GM23338 (cell line): ENCODE data around the gene RALY. TPM values are rescaled to one million over a fixed set of nuclear protein-coding genes. Genes with fewer than 3 reads are reported as not detected.
A peak's percentile ranks its signal among the peaks of the same experiment; 100 is the strongest.

ENCODE experiments used
- ATAC-seq: fragments of 200-7000 bp; cut with Tn5 transposase; 3 replicates; pipeline ENCODE4 v1.9.1; 2020
- DNase-seq: peaks from one replicate; pipeline ENCODE4 v3.0.0-alpha.2; 2015; ENCODE audit warnings: low spot score
- H2AFZ ChIP-seq: fragments of 200-600 bp; sonication (generic); 2 replicates; pipeline ENCODE4 v1.8.0; 2016; ENCODE audit warnings: antibody characterized with exemption, mild to moderate bottlenecking, moderate library complexity
- H3F3A ChIP-seq: fragments of 200-600 bp; sonication (generic); replicated peaks from 2 replicates; pipeline ENCODE4 v1.8.0; 2017; ENCODE audit warnings: antibody characterized with exemption, mixed run types, low read depth
- H3K27ac ChIP-seq: fragments of 200-600 bp; sonication (generic); 2 replicates; pipeline ENCODE4 v1.6.1; 2016; ENCODE audit warnings: low read depth
- H3K27me3 ChIP-seq: fragments of 200-600 bp; sonication (generic); 2 replicates; pipeline ENCODE4 v1.8.0; 2016; ENCODE audit warnings: mild to moderate bottlenecking, mixed run types, moderate library complexity; ENCODE audit not compliant: insufficient read depth
- H3K36me3 ChIP-seq: fragments of 200-600 bp; sonication (generic); 2 replicates; pipeline ENCODE4 v1.8.0; 2016; ENCODE audit warnings: mild to moderate bottlenecking; ENCODE audit not compliant: insufficient read depth
- H3K4me1 ChIP-seq: fragments of 200-600 bp; sonication (generic); 2 replicates; pipeline ENCODE4 v1.8.0; 2016; ENCODE audit warnings: mild to moderate bottlenecking, moderate library complexity; ENCODE audit not compliant: insufficient read depth
- H3K4me2 ChIP-seq: fragments of 200-600 bp; sonication (generic); 2 replicates; pipeline ENCODE4 v1.7.1; 2017; ENCODE audit warnings: mixed run types
- H3K4me3 ChIP-seq: fragments of 200-600 bp; sonication (generic); 2 replicates; pipeline ENCODE4 v1.6.1; 2016; ENCODE audit warnings: mixed run types
- H3K79me2 ChIP-seq: fragments of 200-600 bp; sonication (generic); replicated peaks from 2 replicates; pipeline ENCODE4 v1.8.0; 2017; ENCODE audit warnings: mild to moderate bottlenecking; ENCODE audit not compliant: insufficient read depth
- H3K9me2 ChIP-seq: fragments of 200-600 bp; sonication (generic); 2 replicates; pipeline ENCODE4 v1.8.0; 2017; ENCODE audit not compliant: insufficient read depth
- H4K20me1 ChIP-seq: fragments of 200-600 bp; sonication (generic); replicated peaks from 2 replicates; pipeline ENCODE4 v1.8.0; 2017; ENCODE audit warnings: mild to moderate bottlenecking; ENCODE audit not compliant: insufficient read depth
- H3K27ac Mint-ChIP-seq: 2 replicates; pipeline ENCODE4 v1.8.0; 2020; ENCODE audit warnings: inconsistent platforms, mild to moderate bottlenecking, moderate library complexity, mixed read lengths
- H3K27me3 Mint-ChIP-seq: 3 replicates; pipeline ENCODE4 v1.8.0; 2022; ENCODE audit warnings: low read depth, mild to moderate bottlenecking, moderate library complexity, mixed read lengths, inconsistent platforms; ENCODE audit not compliant: insufficient read depth, poor library complexity
- H3K36me3 Mint-ChIP-seq: 3 replicates; pipeline ENCODE4 v1.8.0; 2021; ENCODE audit warnings: low read depth, mild to moderate bottlenecking, inconsistent platforms, moderate library complexity, mixed read lengths
- H3K4me1 Mint-ChIP-seq: 3 replicates; pipeline ENCODE4 v1.8.0; 2020; ENCODE audit warnings: mild to moderate bottlenecking, inconsistent platforms, mixed read lengths
- H3K4me3 Mint-ChIP-seq: 3 replicates; pipeline ENCODE4 v1.8.0; 2021; ENCODE audit warnings: moderate library complexity, mild to moderate bottlenecking, inconsistent platforms, mixed read lengths
- H3K9me3 Mint-ChIP-seq: 3 replicates; pipeline ENCODE4 v1.8.0; 2020; ENCODE audit warnings: moderate library complexity, mild to moderate bottlenecking, inconsistent platforms, mixed read lengths
- CREB1 ChIP-seq: fragments of 250-450 bp; sonication (Bioruptor Pico); IDR thresholded peaks from 2 replicates; pipeline ENCODE4 v1.5.0; 2020; ENCODE audit warnings: low read depth, mild to moderate bottlenecking, moderate library complexity
- ETS1 ChIP-seq: IDR thresholded peaks from 2 replicates; pipeline ENCODE4 v1.6.1; 2016; ENCODE audit warnings: antibody characterized with exemption
- EZH2 ChIP-seq: fragments of 200-600 bp; sonication (generic); IDR thresholded peaks from one replicate; pipeline ENCODE4 v1.8.0; 2017; ENCODE audit warnings: antibody characterized with exemption, mild to moderate bottlenecking, low read depth; ENCODE audit not compliant: unreplicated experiment
- EZH2phosphoT487 ChIP-seq: fragments of 200-600 bp; sonication (generic); IDR thresholded peaks from one replicate; pipeline ENCODE4 v1.8.1; 2018; ENCODE audit warnings: antibody characterized with exemption; ENCODE audit not compliant: unreplicated experiment
- JUNB ChIP-seq: IDR thresholded peaks from one replicate; pipeline ENCODE4 v1.6.1; 2016; ENCODE audit warnings: antibody characterized with exemption; ENCODE audit not compliant: unreplicated experiment
- NANOG ChIP-seq: IDR thresholded peaks from 2 replicates; pipeline ENCODE4 v1.6.1; 2016; ENCODE audit warnings: antibody characterized with exemption, borderline replicate concordance
- POLR2AphosphoS5 ChIP-seq: IDR thresholded peaks from 2 replicates; pipeline ENCODE4 v1.6.1; 2016; ENCODE audit warnings: antibody characterized with exemption, low read depth
- REST ChIP-seq: IDR thresholded peaks from one replicate; pipeline ENCODE4 v1.6.1; 2018; ENCODE audit warnings: antibody characterized with exemption; ENCODE audit not compliant: unreplicated experiment
- STAT1 ChIP-seq: IDR thresholded peaks from one replicate; pipeline ENCODE4 v1.6.1; 2016; ENCODE audit warnings: antibody characterized with exemption; ENCODE audit not compliant: unreplicated experiment
- ZNF331 ChIP-seq: fragments of 250-450 bp; sonication (Bioruptor Pico); IDR thresholded peaks from 2 replicates; pipeline ENCODE4 v1.5.0; 2020; ENCODE audit warnings: low read depth, mild to moderate bottlenecking, moderate library complexity
- ZNF462 ChIP-seq: fragments of 250-450 bp; sonication (Bioruptor Pico); IDR thresholded peaks from 2 replicates; pipeline ENCODE4 v1.5.0; 2020; ENCODE audit warnings: mild to moderate bottlenecking, moderate library complexity
- polyA plus RNA-seq: library from polyadenylated mRNA; unstranded; fragments of >200 nt; fragmentation: Nextera tagmentation; extraction: Ambion mirVana; gene quantifications from 2 replicates; pipeline ENCODE4 v1.2.1, GENCODE V29; 2016
- total RNA-seq: library from RNA; depleted of rRNA; stranded (reverse); fragments of >200 nt; shearing (Covaris generic); gene quantifications from 2 replicates; pipeline ENCODE4 v1.2.3, GENCODE V29; 2014

RALY gene
- total and polyA plus RNA-seq, 2 experiments from 2014 or later: 144 to 167 TPM

GRCh38 chr20:34110745-34111641 is 117.3 kb downstream of the RALY start:
- Histone ChIP-seq H3K27me3 (no peaks in the 10 kb centered on the region), H4K20me1 (peaks cover 50% of the 10 kb centered on the region), H3K36me3 (peaks cover 16% of the 10 kb centered on the region), H3K4me3 (peak overlapping the region; percentile 89), H3K27ac (peak overlapping the region; percentile 99), H3K4me1 (peaks cover 17% of the 10 kb centered on the region), H3F3A (no peaks in the 10 kb centered on the region; the same call in 1 of the 2 replicates), H3K9me2 (no peaks in the 10 kb centered on the region), H3K79me2 (peaks cover 60% of the 10 kb centered on the region), H2AFZ (no peak overlapping the region), H3K4me2 (peak overlapping the region; percentile 95)
- ATAC-seq (no peak), DNase-seq (peak; percentile 13)
- Mint-ChIP-seq H3K27me3 (peaks cover 18% of the 10 kb centered on the region), H3K9me3 (no peaks in the 10 kb centered on the region), H3K36me3 (peaks cover 50% of the 10 kb centered on the region), H3K4me3 (peak overlapping the region; percentile 97), H3K4me1 (peaks cover 24% of the 10 kb centered on the region), H3K27ac (peak overlapping the region; percentile 99)
- TF ChIP-seq POLR2AphosphoS5: no peak
- no peak for TF ChIP-seq EZH2phosphoT487
- TF ChIP-seq ZNF462: no peak
- TF ChIP-seq EZH2: no peak
- no peak for TF ChIP-seq ZNF331 (CRISPR knock-in tag)
- TF ChIP-seq NANOG: no peak
- TF ChIP-seq STAT1: no peak
- no peak for TF ChIP-seq CREB1 (CRISPR knock-in tag)
- no peak for TF ChIP-seq JUNB
- TF ChIP-seq REST: no peak
- TF ChIP-seq ETS1: no peak
